Measurements from ENCODE around the gene CELF2.

Gene CELF2

GRCh38 chr10:11213137-11213536, 195.5 kb downstream of the CELF2 start:
- TF ChIP-seq CSDC2 (CRISPR knock-in tag; IDR thresholded peaks at IDR 0.05) (no peak), OSR1 (CRISPR knock-in tag; IDR thresholded peaks at IDR 0.05) (no peak), ZFP30 (CRISPR knock-in tag; IDR thresholded peaks at IDR 0.05) (no peak), GLIS3 (CRISPR knock-in tag; IDR thresholded peaks at IDR 0.05) (no peak), ARNTL (CRISPR knock-in tag; IDR thresholded peaks at IDR 0.05; ENCODE audit: borderline replicate concordance, low read depth) (no peak), TOX (CRISPR knock-in tag; IDR thresholded peaks at IDR 0.05; ENCODE audit: borderline replicate concordance) (no peak), ESRRG (CRISPR knock-in tag; IDR thresholded peaks at IDR 0.05) (no peak), PPARA (CRISPR knock-in tag; IDR thresholded peaks at IDR 0.05; ENCODE audit: borderline replicate concordance) (no peak), ZFP3 (CRISPR knock-in tag; IDR thresholded peaks at IDR 0.05) (no peak), TCF4 (CRISPR knock-in tag; IDR thresholded peaks at IDR 0.05; ENCODE audit: borderline replicate concordance) (no peak), ZNF8 (CRISPR knock-in tag; IDR thresholded peaks at IDR 0.05) (no peak), SNAI2 (CRISPR knock-in tag; IDR thresholded peaks at IDR 0.05) (no peak), POU6F1 (CRISPR knock-in tag; IDR thresholded peaks at IDR 0.05; ENCODE audit: borderline replicate concordance, low read depth) (no peak), CSRNP3 (CRISPR knock-in tag; IDR thresholded peaks at IDR 0.05) (no peak), TSHZ2 (CRISPR knock-in tag; IDR thresholded peaks at IDR 0.05) (no peak), ZNF70 (CRISPR knock-in tag; IDR thresholded peaks at IDR 0.05) (no peak), BACH2 (CRISPR knock-in tag; IDR thresholded peaks at IDR 0.05; ENCODE audit: borderline replicate concordance) (no peak), ISL1 (CRISPR knock-in tag; IDR thresholded peaks at IDR 0.05) (no peak), ZNF565 (CRISPR knock-in tag; conservative IDR thresholded peaks at IDR 0.05; ENCODE audit: low read depth) (no peak)
- no peak for ATAC-seq

- TF ChIP-seq ZNF70 (CRISPR knock-in tag; IDR thresholded peaks at IDR 0.05) (no peak), POU6F1 (CRISPR knock-in tag; IDR thresholded peaks at IDR 0.05; ENCODE audit: borderline replicate concordance, low read depth) (no peak), BACH2 (CRISPR knock-in tag; IDR thresholded peaks at IDR 0.05; ENCODE audit: borderline replicate concordance) (no peak), GLIS3 (CRISPR knock-in tag; IDR thresholded peaks at IDR 0.05) (no peak), ESRRG (CRISPR knock-in tag; IDR thresholded peaks at IDR 0.05) (no peak), PPARA (CRISPR knock-in tag; IDR thresholded peaks at IDR 0.05; ENCODE audit: borderline replicate concordance) (no peak)
- ATAC-seq, result no peak
These were observed 196.7 kb downstream of the CELF2 start for GRCh38 chr10:11214407-11214806.

- TF ChIP-seq CSDC2 (CRISPR knock-in tag; IDR thresholded peaks at IDR 0.05) (no peak), ZFP30 (CRISPR knock-in tag; IDR thresholded peaks at IDR 0.05) (no peak), SNAI2 (CRISPR knock-in tag; IDR thresholded peaks at IDR 0.05) (no peak), TOX (CRISPR knock-in tag; IDR thresholded peaks at IDR 0.05; ENCODE audit: borderline replicate concordance) (no peak), ZNF565 (CRISPR knock-in tag; conservative IDR thresholded peaks at IDR 0.05; ENCODE audit: low read depth) (no peak), RARB (CRISPR knock-in tag; IDR thresholded peaks at IDR 0.05) (no peak), CSRNP3 (CRISPR knock-in tag; IDR thresholded peaks at IDR 0.05) (no peak), ZNF8 (CRISPR knock-in tag; IDR thresholded peaks at IDR 0.05) (no peak), ARNTL (CRISPR knock-in tag; IDR thresholded peaks at IDR 0.05; ENCODE audit: borderline replicate concordance, low read depth) (no peak), ZC3H10 (CRISPR knock-in tag; IDR thresholded peaks at IDR 0.05) (no peak)
- no peak for ATAC-seq
These were observed 197.8 kb downstream of the CELF2 start for GRCh38 chr10:11215471-11215870.

All from SK-N-SH treated with all-trans-retinoic acid at 6 μM for 48 hours (cell line).